Ovary (tissue), 3 donors: ENCODE measurements around the gene ROBO3.

Experiments
- CTCF ChIP-seq, 3 donors: fragments of 450-650 bp in 2 of 3; fragments of 200-600 bp in 1 of 3; IDR thresholded peaks; one replicate each; pipeline versions ENCODE4 v1.5.1 to v1.8.0; 2016 to 2022; ENCODE audit warnings: antibody characterized with exemption in 3 of 3, mild to moderate bottlenecking in 1 of 3
- EP300 ChIP-seq: sonication (generic); formaldehyde crosslinking; IDR thresholded peaks from one replicate; pipeline ENCODE4 v1.6.1; 2017; ENCODE audit warnings: antibody characterized with exemption
- donor health status: DM: no; HTN: no; CAD: no.

DNA sequence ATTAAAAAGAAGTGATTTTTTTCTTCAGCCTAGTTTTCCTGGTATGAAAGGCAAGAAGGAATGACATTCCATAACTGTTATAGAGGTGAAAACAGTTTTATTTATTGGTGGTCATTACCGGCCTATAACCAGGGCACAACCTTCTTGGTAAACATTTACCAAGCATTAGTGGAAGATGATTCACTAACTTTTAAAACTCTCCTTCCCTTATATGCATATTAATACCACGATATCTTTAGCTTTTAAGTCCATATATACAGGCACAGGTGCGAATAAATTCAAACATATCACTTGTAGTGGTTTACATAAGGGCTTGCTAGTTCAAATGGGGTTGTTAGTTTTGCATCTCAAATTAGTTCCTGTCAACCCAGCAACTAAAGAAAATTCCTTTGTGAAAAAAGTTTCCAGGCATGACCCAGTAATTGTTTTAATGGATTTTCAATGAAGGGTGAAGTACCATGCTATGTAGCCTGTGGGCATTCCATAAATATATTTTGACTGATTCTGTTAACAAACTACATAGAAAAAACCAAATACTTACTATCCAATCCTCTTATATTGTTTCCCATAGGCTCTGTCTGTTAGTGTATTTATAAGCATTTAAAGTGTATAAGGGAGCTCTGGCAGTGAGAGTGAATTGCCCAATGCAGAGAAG is 30.6 kb upstream of the ROBO3 start:
- TF ChIP-seq CTCF (IDR thresholded peaks at IDR 0.05) (no peak), EP300 (no peak)
